HepG2 (cell line): ENCODE measurements around the gene USP24. TPM values are rescaled to one million over a fixed set of nuclear protein-coding genes. Genes with fewer than 3 reads are reported as not detected.

Source experiments
- ATAC-seq: fragments of 200-7000 bp; cut with Tn5 transposase; 3 replicates; pipeline ENCODE4 v1.9.1; 2020; ENCODE audit warnings: mild to moderate bottlenecking, moderate library complexity
- BruUV-seq: library from RNA; stranded (reverse); fragments of 400-500 nt; replicated peaks from 2 replicates; lab custom pipeline; 2021; lab: Mats Ljungman, UMichigan
- CTCF ChIA-PET: fragments of 300-600 bp; formaldehyde crosslinking; extraction: SDS; loops from one replicate; lab custom pipeline; 2021; ENCODE audit warnings: low total read pairs, inconsistent platforms, low intra/inter-chr PET ratio; lab: Yijun Ruan, JAX
- POLR2A ChIA-PET: fragments of 350-600 bp; sonication (Branson Sonifier 250); formaldehyde crosslinking; loops from one replicate; lab custom pipeline; 2020; ENCODE audit warnings: antibody characterized with exemption, inconsistent platforms; lab: Yijun Ruan, JAX
- DNase-seq: peaks from one replicate; pipeline ENCODE4 v3.0.0-alpha.2; 2015; ENCODE audit warnings: low spot score
- FAIRE-seq: peaks from 3 replicates; lab custom pipeline; 2011; peaks lifted over from hg19 to GRCh38; lab: Jason Lieb, UNC
- H2AFZ ChIP-seq: one replicate; pipeline ENCODE4 v1.6.1; 2011; ENCODE audit warnings: low read length, inconsistent platforms
- H3K27ac ChIP-seq: fragments of 300-600 bp; 3 replicates; pipeline ENCODE4 v1.8.0; 2011; ENCODE audit warnings: mixed run types, mild to moderate bottlenecking, mixed read lengths, low read length, inconsistent platforms; ENCODE audit not compliant: insufficient read depth; ENCODE audit errors: extremely low read length
- H3K27me3 ChIP-seq, 2 experiments: fragments of 200-600 bp in 1 of 2; 2 replicates in 1 of 2; 3 replicates in 1 of 2; pipeline versions ENCODE4 v1.6.0 to v1.8.0; 2011; ENCODE audit warnings: low read length in 2 of 2, mild to moderate bottlenecking in 2 of 2, moderate library complexity in 2 of 2, inconsistent platforms in 1 of 2; ENCODE audit not compliant: insufficient read depth in 2 of 2, control insufficient read depth in 1 of 2
- H3K36me3 ChIP-seq, 2 experiments: fragments of 200-600 bp in 1 of 2; replicated peaks in 1 of 2; 2 replicates in 1 of 2; 3 replicates in 1 of 2; pipeline versions ENCODE4 v1.5.1 to v1.8.0; 2011; ENCODE audit warnings: low read length in 2 of 2, inconsistent platforms in 1 of 2; ENCODE audit not compliant: insufficient read depth in 2 of 2, control insufficient read depth in 1 of 2
- H3K4me1 ChIP-seq: 2 replicates; pipeline ENCODE4 v1.5.1; 2012; ENCODE audit warnings: low read length, inconsistent platforms; ENCODE audit not compliant: insufficient read depth
- H3K4me2 ChIP-seq: 2 replicates; pipeline ENCODE4 v1.6.0; 2011; ENCODE audit warnings: low read depth, low read length, inconsistent platforms
- H3K4me3 ChIP-seq, 3 experiments: fragments of 200-600 bp in 1 of 3; sonication (generic), shearing (Covaris generic) in 1 of 3; replicated peaks in 1 of 3; 2 replicates each; pipeline ENCODE4 v1.5.1; 2011 to 2016; ENCODE audit warnings: low read length in 3 of 3, inconsistent platforms in 2 of 3, low read depth in 2 of 3, mild to moderate bottlenecking in 2 of 3, control low read depth in 1 of 3, mixed read lengths in 1 of 3; ENCODE audit not compliant: insufficient read depth in 1 of 3
- H3K79me2 ChIP-seq: one replicate; pipeline ENCODE4 v1.6.1; 2011; ENCODE audit warnings: low read length, inconsistent platforms; ENCODE audit not compliant: insufficient read depth
- H3K9ac ChIP-seq: 2 replicates; pipeline ENCODE4 v1.6.0; 2011; ENCODE audit warnings: mild to moderate bottlenecking, low read depth, low read length, inconsistent platforms; ENCODE audit not compliant: insufficient read depth
- H3K9me3 ChIP-seq: 2 replicates; pipeline ENCODE4 v1.5.1; 2012; ENCODE audit warnings: mild to moderate bottlenecking, low read length
- H4K20me1 ChIP-seq: 2 replicates; pipeline ENCODE4 v1.6.0; 2011; ENCODE audit warnings: inconsistent platforms, mild to moderate bottlenecking, low read length, moderate library complexity; ENCODE audit not compliant: insufficient read depth
- BRD4 ChIP-seq: sonication (generic); formaldehyde crosslinking; IDR thresholded peaks from 2 replicates; pipeline ENCODE4 v1.4.0; 2020; ENCODE audit warnings: missing genetic modification reagents
- CHD4 ChIP-seq: fragments of 200-600 bp; sonication (generic); IDR thresholded peaks from 2 replicates; pipeline ENCODE4 v1.7.0; 2017; ENCODE audit warnings: mild to moderate bottlenecking, low read length, borderline replicate concordance
- E2F1 ChIP-seq: sonication (generic); formaldehyde crosslinking; IDR thresholded peaks from 2 replicates; pipeline ENCODE4 v1.5.0; 2020; ENCODE audit warnings: missing genetic modification reagents
- ELF1 ChIP-seq: sonication (generic); formaldehyde crosslinking; IDR thresholded peaks from 2 replicates; pipeline ENCODE4 v1.4.0; 2020; ENCODE audit warnings: missing genetic modification reagents
- HES4 ChIP-seq: sonication (generic); formaldehyde crosslinking; IDR thresholded peaks from 2 replicates; pipeline ENCODE4 v1.9.0; 2021; ENCODE audit warnings: mild to moderate bottlenecking, missing genetic modification reagents, borderline replicate concordance
- IKZF5 ChIP-seq: IDR thresholded peaks from 2 replicates; pipeline ENCODE4 v1.6.1; 2018; ENCODE audit warnings: missing genetic modification reagents, mild to moderate bottlenecking, missing compliant biosample characterization
- MED13 ChIP-seq: sonication (generic); formaldehyde crosslinking; IDR thresholded peaks from 2 replicates; pipeline ENCODE4 v1.5.0; 2020; ENCODE audit warnings: missing genetic modification reagents
- MXD3 ChIP-seq: IDR thresholded peaks from 2 replicates; pipeline ENCODE4 v1.6.1; 2016; ENCODE audit warnings: mild to moderate bottlenecking, missing biosample characterization, missing genetic modification reagents
- SP2 ChIP-seq: sonication (generic); formaldehyde crosslinking; IDR thresholded peaks from 2 replicates; pipeline ENCODE4 v1.5.1; 2020; ENCODE audit warnings: mild to moderate bottlenecking, missing genetic modification reagents
- ZFP82 ChIP-seq: sonication (generic); formaldehyde crosslinking; IDR thresholded peaks from 2 replicates; pipeline ENCODE4 v1.5.1; 2020; ENCODE audit warnings: mild to moderate bottlenecking, missing genetic modification reagents, borderline replicate concordance
- ZMYM3 ChIP-seq: sonication (generic); formaldehyde crosslinking; IDR thresholded peaks from 2 replicates; pipeline ENCODE4 v1.5.1; 2020; ENCODE audit warnings: mild to moderate bottlenecking, missing genetic modification reagents
- ZNF703 ChIP-seq: sonication (generic); formaldehyde crosslinking; IDR thresholded peaks from 2 replicates; pipeline ENCODE4 v1.5.1; 2020; ENCODE audit warnings: missing genetic modification reagents, mild to moderate bottlenecking, moderate library complexity, borderline replicate concordance
- ZNF850 ChIP-seq: sonication (generic); formaldehyde crosslinking; conservative IDR thresholded peaks from 2 replicates; pipeline ENCODE4 v1.9.0; 2021; ENCODE audit warnings: mild to moderate bottlenecking, missing genetic modification reagents
- WGBS: methylation state at CpG from one replicate; pipeline ENCODE4 v1.1.6; 2017; ENCODE audit warnings: low lambda C conversion rate; 5-methylcytosine and 5-hydroxymethylcytosine counted together
- in situ Hi-C: cut with HindIII; loops from 2 replicates; pipeline ENCODE4 v1.10.0; 2017; ENCODE audit warnings: low pct_unique_long_range_greater_than_20kb; ENCODE audit not compliant: extremely low pct_ligation_motif_present
- intact Hi-C: fragments of 100-400 bp; cut with micrococcal nuclease; formaldehyde crosslinking; loops from one replicate; pipeline ENCODE4 v1.10.0; 2022; ENCODE audit not compliant: unreplicated experiment
- polyA plus RNA-seq, 8 experiments: library from polyadenylated mRNA; depleted of rRNA in 3 of 8; stranded (reverse) in 7 of 8; unstranded in 1 of 8; fragments of >200 nt; fragmentation: Illumina TruSeq in 4 of 8; extraction: Trizol in 4 of 8; gene quantifications; 2 replicates each; pipeline versions ENCODE4 v1.2.1 to v1.2.3, GENCODE V29; 2011 to 2016; ENCODE audit warnings: low read depth in 4 of 8, missing spikeins in 1 of 8, mixed read lengths in 1 of 8; ENCODE audit not compliant: insufficient read depth in 1 of 8
- total RNA-seq, 5 experiments: library from RNA; depleted of rRNA; stranded (reverse); fragments of >200 nt; fragmentation: Illumina TruSeq; extraction: Trizol; gene quantifications; 2 replicates each; pipeline ENCODE4 v1.2.3, GENCODE V29; 2016; ENCODE audit warnings: low read depth in 1 of 5

Gene USP24
- total and polyA plus RNA-seq, 2 of the 13 experiments (the other 11 are each of a cell fraction or from before 2014, with no cell fraction given), result 18.8 to 47.6 TPM

GRCh38 chr1:55146781-55147180, 68.4 kb downstream of the USP24 start:
- H3K4me1 ChIP-seq, result no peaks in the 10 kb centered on the region
- CTCF ChIA-PET, result no interaction called here
- no TSS peak for BruUV-seq

More at GRCh38 chr1:55146781-55147180, 68.4 kb downstream of the USP24 start:
- TF ChIP-seq CHD4 (no peak), SP2 (CRISPR knock-in tag) (no peak), MED13 (no peak), BRD4 (CRISPR knock-in tag) (no peak), E2F1 (CRISPR knock-in tag) (no peak), MXD3 (CRISPR knock-in tag) (no peak), ZNF703 (CRISPR knock-in tag) (no peak), ZFP82 (CRISPR knock-in tag) (no peak), ELF1 (no peak), IKZF5 (CRISPR knock-in tag) (no peak), ZNF850 (CRISPR knock-in tag) (no peak), HES4 (CRISPR knock-in tag) (no peak), ZMYM3 (CRISPR knock-in tag) (no peak)
- intact Hi-C loops, result no loop called here
- in situ Hi-C loops, result no loop called here
- Histone ChIP-seq H3K27me3 (no peaks in the 10 kb centered on the region), H4K20me1 (no peaks in the 10 kb centered on the region), H2AFZ (no peak overlapping the region), H3K79me2 (no peaks in the 10 kb centered on the region), H3K4me2 (no peak overlapping the region), H3K4me3 (no peak overlapping the region), H3K36me3 (peaks cover 10 to 47% of the 10 kb centered on the region in 2 experiments), H3K9ac (no peak overlapping the region), H3K27ac (no peak overlapping the region), H3K9me3 (no peaks in the 10 kb centered on the region)
- no peak for DNase-seq
- WGBS, result 97% methylated on average over 2 of the region's 2 CpGs
- FAIRE-seq, result no peak
- ATAC-seq, result no peak
- POLR2A ChIA-PET, result no interaction called here
